Measurements from ENCODE around the gene C19orf81. TPM values are rescaled to one million over a fixed set of nuclear protein-coding genes. Genes with fewer than 3 reads are reported as not detected.

C19orf81 gene
- total and polyA plus RNA-seq, 7 donors: not detected

- no peaks in the 10 kb centered on the region for H3K9me3 ChIP-seq
- DNase-seq: no peak
- no peak overlapping the region for H3K27ac ChIP-seq
- no peaks in the 10 kb centered on the region for H3K4me1 ChIP-seq
- intact Hi-C loops (cut with DNase I): no loop called here
- peaks cover 3 to 58% (median 19%) of the 10 kb centered on the region in 3 donors for H3K27me3 ChIP-seq
- WGBS, 2 donors: 53 to 59% methylated on average over 1 of the region's 1 CpG
- TF ChIP-seq POLR2A (IDR thresholded peaks at IDR 0.05) (no peak), CTCF (IDR thresholded peaks at IDR 0.05) (no peak), POLR2AphosphoS5 (IDR thresholded peaks at IDR 0.05) (no peak), EP300 (IDR thresholded peaks at IDR 0.05) (no peak)
- H3K36me3 ChIP-seq: no peaks in the 10 kb centered on the region
- H3K4me3 ChIP-seq: no peak overlapping the region
Measured at GRCh38 chr19:50676625-50677197, 27.5 kb downstream of the C19orf81 start.

DNA sequence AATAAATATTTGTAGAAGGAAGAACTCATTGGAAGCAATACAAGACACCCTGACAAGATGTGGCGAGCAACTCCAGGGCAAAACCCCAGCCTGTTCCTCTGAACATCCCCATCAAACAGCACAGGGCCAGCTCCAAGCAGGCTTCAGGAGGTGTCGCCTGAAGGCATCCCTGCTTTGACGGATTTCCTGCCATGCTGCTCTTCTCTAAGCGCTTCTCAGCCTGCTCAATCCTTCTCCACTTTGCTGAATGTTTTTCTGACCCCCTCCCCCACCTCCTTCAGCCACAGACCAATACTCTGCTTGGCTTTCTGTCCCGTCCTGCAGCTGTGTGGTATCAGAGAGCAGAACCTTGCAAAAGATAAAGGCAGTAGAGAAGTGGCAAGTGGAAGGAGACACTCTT lies 28.4 kb downstream of the C19orf81 start:
- no peaks in the 10 kb centered on the region for H3K9me3 ChIP-seq
- DNase-seq: no peak
- no peak overlapping the region for H3K4me3 ChIP-seq
- H3K27me3 ChIP-seq: peaks cover 3 to 55% (median 19%) of the 10 kb centered on the region in 3 donors
- WGBS, 2 donors: 49 to 58% methylated on average over 5 of the region's 5 CpGs
- H3K4me1 ChIP-seq: no peaks in the 10 kb centered on the region
- TF ChIP-seq POLR2A (IDR thresholded peaks at IDR 0.05) (no peak), POLR2AphosphoS5 (IDR thresholded peaks at IDR 0.05) (no peak), EP300 (IDR thresholded peaks at IDR 0.05) (no peak), CTCF (IDR thresholded peaks at IDR 0.05) (no peak)
- intact Hi-C loops (cut with DNase I): no loop called here
- no peaks in the 10 kb centered on the region for H3K36me3 ChIP-seq
- H3K27ac ChIP-seq: no peak overlapping the region

DNA sequence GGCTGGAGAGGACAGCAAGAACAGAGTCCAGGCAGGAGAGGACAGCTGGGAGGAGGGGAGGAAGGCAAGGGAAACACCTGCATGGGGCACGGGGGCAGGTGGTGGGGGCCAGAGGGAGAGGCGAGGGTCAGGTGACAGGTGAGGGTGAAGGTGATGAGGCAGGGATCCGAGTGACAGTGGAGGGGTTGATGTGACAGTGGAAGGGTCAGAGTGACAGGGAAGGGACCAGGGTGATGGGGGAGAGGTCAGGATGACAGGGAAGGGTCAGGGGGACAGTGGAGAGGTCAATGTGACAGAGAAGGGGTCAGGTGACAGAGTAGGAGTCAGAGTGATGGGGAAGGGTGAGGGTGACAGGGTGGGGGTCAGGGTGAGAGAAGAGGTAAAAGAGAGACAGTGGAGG lies 29.1 kb downstream of the C19orf81 start:
- 43 to 47% methylated on average over 3 of the region's 3 CpGs for WGBS, 2 donors

GRCh38 chr19:50679177-50680125 lies 30.2 kb downstream of the C19orf81 start:
- H3K4me1 ChIP-seq: no peaks in the 10 kb centered on the region
- WGBS, 2 donors: 13 to 15% methylated on average over 23 of the region's 23 CpGs
- H3K4me3 ChIP-seq: no peak overlapping the region
- TF ChIP-seq POLR2A (IDR thresholded peaks at IDR 0.05) (no peak), POLR2AphosphoS5 (IDR thresholded peaks at IDR 0.05) (no peak), CTCF (IDR thresholded peaks at IDR 0.05) (no peak), EP300 (IDR thresholded peaks at IDR 0.05) (no peak)
- no peak overlapping the region for H3K27ac ChIP-seq
- H3K36me3 ChIP-seq: no peaks in the 10 kb centered on the region
- H3K9me3 ChIP-seq: no peaks in the 10 kb centered on the region
- peak; percentile 87 for DNase-seq
- H3K27me3 ChIP-seq: peaks cover 3 to 59% (median 22%) of the 10 kb centered on the region in 3 donors
- intact Hi-C loops (cut with DNase I): no loop called here

More for the DNA sequence above, 29.1 kb downstream of the C19orf81 start:
- Histone ChIP-seq H3K4me3 (no peak overlapping the region), H3K27me3 (peaks cover 3 to 55% (median 19%) of the 10 kb centered on the region in 3 donors), H3K9me3 (no peaks in the 10 kb centered on the region), H3K4me1 (no peaks in the 10 kb centered on the region), H3K27ac (no peak overlapping the region), H3K36me3 (no peaks in the 10 kb centered on the region)
- intact Hi-C loops (cut with DNase I): no loop called here
- no peak for TF ChIP-seq POLR2AphosphoS5 (IDR thresholded peaks at IDR 0.05)
- no peak for TF ChIP-seq POLR2A (IDR thresholded peaks at IDR 0.05)
- TF ChIP-seq CTCF (IDR thresholded peaks at IDR 0.05): no peak
- TF ChIP-seq EP300 (IDR thresholded peaks at IDR 0.05): no peak
- DNase-seq: no peak

Data from sigmoid colon (tissue), 7 donors.